Measurements from ENCODE around the gene SUPT4H1. TPM values are rescaled to one million over a fixed set of nuclear protein-coding genes. Genes with fewer than 3 reads are reported as not detected.
A peak's percentile ranks its signal among the peaks of the same experiment; 100 is the strongest.

The SUPT4H1 gene
- total and polyA plus RNA-seq, 9 of the 15 experiments (the other 6 are each of a cell fraction or from before 2014, with no cell fraction given) = 62.1 to 320 (median 117) TPM

DNA sequence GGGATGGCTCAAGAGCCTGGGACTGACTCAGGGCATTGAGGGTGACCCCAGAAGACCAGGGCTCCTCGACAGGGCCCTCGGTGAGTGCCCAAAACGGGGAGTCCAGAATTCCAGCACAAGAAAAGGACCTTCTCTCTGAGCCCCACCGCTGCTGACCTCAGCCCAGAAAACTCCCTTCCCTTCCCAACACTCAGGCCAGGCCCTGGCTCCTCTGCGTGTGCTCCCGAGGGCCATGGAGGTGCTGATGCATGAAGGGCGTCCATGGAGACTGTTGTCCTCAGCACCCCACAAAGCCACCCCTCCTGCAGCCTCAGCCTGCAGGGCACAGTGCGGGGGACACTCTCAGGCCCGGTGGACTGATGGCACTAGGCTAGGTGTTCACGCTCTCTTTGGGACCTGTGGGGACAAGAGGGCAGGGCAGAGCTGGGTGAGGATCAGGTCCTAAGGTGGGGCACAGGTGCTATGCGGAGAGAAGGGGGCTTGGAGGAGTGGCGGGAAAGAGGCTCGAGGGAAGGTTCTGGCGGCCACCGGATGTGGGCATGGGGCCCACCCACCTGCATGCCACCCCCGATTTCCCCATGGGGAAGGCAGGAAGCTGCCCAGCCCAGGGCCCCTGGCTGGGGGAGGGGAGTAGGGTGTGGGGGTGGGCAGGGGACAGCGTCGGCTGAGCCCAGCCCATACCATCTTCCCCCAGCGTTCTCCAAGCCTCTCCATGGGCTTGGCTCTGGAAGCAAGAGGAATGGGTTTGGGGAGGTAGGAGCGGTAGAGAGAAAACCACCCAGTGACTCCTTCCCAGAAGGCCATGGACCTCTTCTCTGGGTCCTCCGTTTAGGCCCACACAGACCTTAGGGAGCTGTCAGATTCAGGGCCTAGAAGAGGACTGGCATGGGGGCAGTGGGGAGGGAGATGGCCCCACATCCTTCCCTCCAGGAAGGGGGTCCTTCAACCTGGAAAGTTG lies 18.9 kb downstream of the SUPT4H1 start (continued):
- TF ChIP-seq GATAD2A (IDR thresholded peaks at IDR 0.05) = peak; percentile 45; the same call in 1 of the 2 replicates
- TF ChIP-seq MCM7 (IDR thresholded peaks at IDR 0.05) = no peak
- no peak; the same call in 1 of the 2 replicates for TF ChIP-seq SMARCE1 (IDR thresholded peaks at IDR 0.05)
- no peak for TF ChIP-seq ZNF174 (CRISPR knock-in tag; IDR thresholded peaks at IDR 0.05)
- TF ChIP-seq, protein P1, sequence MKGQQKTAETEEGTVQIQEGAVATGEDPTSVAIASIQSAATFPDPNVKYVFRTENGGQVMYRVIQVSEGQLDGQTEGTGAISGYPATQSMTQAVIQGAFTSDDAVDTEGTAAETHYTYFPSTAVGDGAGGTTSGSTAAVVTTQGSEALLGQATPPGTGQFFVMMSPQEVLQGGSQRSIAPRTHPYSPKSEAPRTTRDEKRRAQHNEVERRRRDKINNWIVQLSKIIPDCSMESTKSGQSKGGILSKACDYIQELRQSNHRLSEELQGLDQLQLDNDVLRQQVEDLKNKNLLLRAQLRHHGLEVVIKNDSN (CRISPR knock-in tag; IDR thresholded peaks at IDR 0.05) = no peak
- TF ChIP-seq, protein P2, sequence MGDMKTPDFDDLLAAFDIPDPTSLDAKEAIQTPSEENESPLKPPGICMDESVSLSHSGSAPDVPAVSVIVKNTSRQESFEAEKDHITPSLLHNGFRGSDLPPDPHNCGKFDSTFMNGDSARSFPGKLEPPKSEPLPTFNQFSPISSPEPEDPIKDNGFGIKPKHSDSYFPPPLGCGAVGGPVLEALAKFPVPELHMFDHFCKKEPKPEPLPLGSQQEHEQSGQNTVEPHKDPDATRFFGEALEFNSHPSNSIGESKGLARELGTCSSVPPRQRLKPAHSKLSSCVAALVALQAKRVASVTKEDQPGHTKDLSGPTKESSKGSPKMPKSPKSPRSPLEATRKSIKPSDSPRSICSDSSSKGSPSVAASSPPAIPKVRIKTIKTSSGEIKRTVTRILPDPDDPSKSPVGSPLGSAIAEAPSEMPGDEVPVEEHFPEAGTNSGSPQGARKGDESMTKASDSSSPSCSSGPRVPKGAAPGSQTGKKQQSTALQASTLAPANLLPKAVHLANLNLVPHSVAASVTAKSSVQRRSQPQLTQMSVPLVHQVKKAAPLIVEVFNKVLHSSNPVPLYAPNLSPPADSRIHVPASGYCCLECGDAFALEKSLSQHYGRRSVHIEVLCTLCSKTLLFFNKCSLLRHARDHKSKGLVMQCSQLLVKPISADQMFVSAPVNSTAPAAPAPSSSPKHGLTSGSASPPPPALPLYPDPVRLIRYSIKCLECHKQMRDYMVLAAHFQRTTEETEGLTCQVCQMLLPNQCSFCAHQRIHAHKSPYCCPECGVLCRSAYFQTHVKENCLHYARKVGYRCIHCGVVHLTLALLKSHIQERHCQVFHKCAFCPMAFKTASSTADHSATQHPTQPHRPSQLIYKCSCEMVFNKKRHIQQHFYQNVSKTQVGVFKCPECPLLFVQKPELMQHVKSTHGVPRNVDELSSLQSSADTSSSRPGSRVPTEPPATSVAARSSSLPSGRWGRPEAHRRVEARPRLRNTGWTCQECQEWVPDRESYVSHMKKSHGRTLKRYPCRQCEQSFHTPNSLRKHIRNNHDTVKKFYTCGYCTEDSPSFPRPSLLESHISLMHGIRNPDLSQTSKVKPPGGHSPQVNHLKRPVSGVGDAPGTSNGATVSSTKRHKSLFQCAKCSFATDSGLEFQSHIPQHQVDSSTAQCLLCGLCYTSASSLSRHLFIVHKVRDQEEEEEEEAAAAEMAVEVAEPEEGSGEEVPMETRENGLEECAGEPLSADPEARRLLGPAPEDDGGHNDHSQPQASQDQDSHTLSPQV (IDR thresholded peaks at IDR 0.05) = peak; percentile 55
- no peak for TF ChIP-seq CAMTA2 (CRISPR knock-in tag; conservative IDR thresholded peaks at IDR 0.05)
- TF ChIP-seq PTRF (tag; IDR thresholded peaks at IDR 0.05) = 0 out of 2 replicates have a peak, but pooled peaks have one; percentile 16
- no peak for TF ChIP-seq BRCA1 (IDR thresholded peaks at IDR 0.05)
- no peak for TF ChIP-seq BRCA1 (CRISPR knock-in tag; IDR thresholded peaks at IDR 0.05)
- no peak for TF ChIP-seq MIER1 (IDR thresholded peaks at IDR 0.05; ENCODE audit: low read depth)
- TF ChIP-seq, protein P3, sequence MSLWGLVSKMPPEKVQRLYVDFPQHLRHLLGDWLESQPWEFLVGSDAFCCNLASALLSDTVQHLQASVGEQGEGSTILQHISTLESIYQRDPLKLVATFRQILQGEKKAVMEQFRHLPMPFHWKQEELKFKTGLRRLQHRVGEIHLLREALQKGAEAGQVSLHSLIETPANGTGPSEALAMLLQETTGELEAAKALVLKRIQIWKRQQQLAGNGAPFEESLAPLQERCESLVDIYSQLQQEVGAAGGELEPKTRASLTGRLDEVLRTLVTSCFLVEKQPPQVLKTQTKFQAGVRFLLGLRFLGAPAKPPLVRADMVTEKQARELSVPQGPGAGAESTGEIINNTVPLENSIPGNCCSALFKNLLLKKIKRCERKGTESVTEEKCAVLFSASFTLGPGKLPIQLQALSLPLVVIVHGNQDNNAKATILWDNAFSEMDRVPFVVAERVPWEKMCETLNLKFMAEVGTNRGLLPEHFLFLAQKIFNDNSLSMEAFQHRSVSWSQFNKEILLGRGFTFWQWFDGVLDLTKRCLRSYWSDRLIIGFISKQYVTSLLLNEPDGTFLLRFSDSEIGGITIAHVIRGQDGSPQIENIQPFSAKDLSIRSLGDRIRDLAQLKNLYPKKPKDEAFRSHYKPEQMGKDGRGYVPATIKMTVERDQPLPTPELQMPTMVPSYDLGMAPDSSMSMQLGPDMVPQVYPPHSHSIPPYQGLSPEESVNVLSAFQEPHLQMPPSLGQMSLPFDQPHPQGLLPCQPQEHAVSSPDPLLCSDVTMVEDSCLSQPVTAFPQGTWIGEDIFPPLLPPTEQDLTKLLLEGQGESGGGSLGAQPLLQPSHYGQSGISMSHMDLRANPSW (CRISPR knock-in tag; IDR thresholded peaks at IDR 0.05) = no peak
- TF ChIP-seq, protein P4, sequence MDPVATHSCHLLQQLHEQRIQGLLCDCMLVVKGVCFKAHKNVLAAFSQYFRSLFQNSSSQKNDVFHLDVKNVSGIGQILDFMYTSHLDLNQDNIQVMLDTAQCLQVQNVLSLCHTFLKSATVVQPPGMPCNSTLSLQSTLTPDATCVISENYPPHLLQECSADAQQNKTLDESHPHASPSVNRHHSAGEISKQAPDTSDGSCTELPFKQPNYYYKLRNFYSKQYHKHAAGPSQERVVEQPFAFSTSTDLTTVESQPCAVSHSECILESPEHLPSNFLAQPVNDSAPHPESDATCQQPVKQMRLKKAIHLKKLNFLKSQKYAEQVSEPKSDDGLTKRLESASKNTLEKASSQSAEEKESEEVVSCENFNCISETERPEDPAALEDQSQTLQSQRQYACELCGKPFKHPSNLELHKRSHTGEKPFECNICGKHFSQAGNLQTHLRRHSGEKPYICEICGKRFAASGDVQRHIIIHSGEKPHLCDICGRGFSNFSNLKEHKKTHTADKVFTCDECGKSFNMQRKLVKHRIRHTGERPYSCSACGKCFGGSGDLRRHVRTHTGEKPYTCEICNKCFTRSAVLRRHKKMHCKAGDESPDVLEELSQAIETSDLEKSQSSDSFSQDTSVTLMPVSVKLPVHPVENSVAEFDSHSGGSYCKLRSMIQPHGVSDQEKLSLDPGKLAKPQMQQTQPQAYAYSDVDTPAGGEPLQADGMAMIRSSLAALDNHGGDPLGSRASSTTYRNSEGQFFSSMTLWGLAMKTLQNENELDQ (CRISPR knock-in tag; IDR thresholded peaks at IDR 0.05; ENCODE audit: borderline replicate concordance) = no peak
- TF ChIP-seq RFX7 (CRISPR knock-in tag; IDR thresholded peaks at IDR 0.05) = no peak
- no peak for TF ChIP-seq RBM39 (optimal IDR thresholded peaks at IDR 0.05; ENCODE audit: low read depth, low read length)
- TF ChIP-seq, protein P5, sequence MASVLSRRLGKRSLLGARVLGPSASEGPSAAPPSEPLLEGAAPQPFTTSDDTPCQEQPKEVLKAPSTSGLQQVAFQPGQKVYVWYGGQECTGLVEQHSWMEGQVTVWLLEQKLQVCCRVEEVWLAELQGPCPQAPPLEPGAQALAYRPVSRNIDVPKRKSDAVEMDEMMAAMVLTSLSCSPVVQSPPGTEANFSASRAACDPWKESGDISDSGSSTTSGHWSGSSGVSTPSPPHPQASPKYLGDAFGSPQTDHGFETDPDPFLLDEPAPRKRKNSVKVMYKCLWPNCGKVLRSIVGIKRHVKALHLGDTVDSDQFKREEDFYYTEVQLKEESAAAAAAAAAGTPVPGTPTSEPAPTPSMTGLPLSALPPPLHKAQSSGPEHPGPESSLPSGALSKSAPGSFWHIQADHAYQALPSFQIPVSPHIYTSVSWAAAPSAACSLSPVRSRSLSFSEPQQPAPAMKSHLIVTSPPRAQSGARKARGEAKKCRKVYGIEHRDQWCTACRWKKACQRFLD (CRISPR knock-in tag; IDR thresholded peaks at IDR 0.05) = peak; percentile 63
